Lower lobe of right lung (tissue), 2 donors: ENCODE results near the gene WDR90. TPM values are rescaled to one million over a fixed set of nuclear protein-coding genes. Genes with fewer than 3 reads are reported as not detected.
A peak's percentile ranks its signal among the peaks of the same experiment; 100 is the strongest.

ENCODE experiments used
- ATAC-seq, 2 donors: fragments of 200-7000 bp; cut with Tn5 transposase; one replicate each; pipeline ENCODE4 v1.9.1; 2020 to 2022; ENCODE audit warnings: mild to moderate bottlenecking in 2 of 2, moderate library complexity in 2 of 2
- DNase-seq: peaks from one replicate; pipeline ENCODE4 v3.0.0-alpha.2; 2020
- H3K27ac ChIP-seq: fragments of 200-600 bp; one replicate; pipeline ENCODE4 v1.8.0; 2022
- H3K27me3 ChIP-seq: fragments of 200-600 bp; one replicate; pipeline ENCODE4 v1.8.0; 2022; ENCODE audit warnings: low read depth
- H3K36me3 ChIP-seq: fragments of 200-600 bp; one replicate; pipeline ENCODE4 v1.8.0; 2022; ENCODE audit warnings: mild to moderate bottlenecking
- H3K4me1 ChIP-seq: fragments of 200-600 bp; one replicate; pipeline ENCODE4 v1.8.0; 2022
- H3K4me3 ChIP-seq: fragments of 200-600 bp; one replicate; pipeline ENCODE4 v1.8.0; 2022; ENCODE audit warnings: mild to moderate bottlenecking
- H3K9me3 ChIP-seq: fragments of 200-600 bp; one replicate; pipeline ENCODE4 v1.8.0; 2022
- intact Hi-C: fragments of 100-400 bp; cut with DNase I; formaldehyde crosslinking; loops from one replicate; pipeline ENCODE4 v1.11.0; 2022
- total RNA-seq: library from RNA; stranded (reverse); fragmentation: NEBNext Ultra II Directional; extraction: Animal tissue kit (Norgen Biotek cat#: 25700); gene quantifications from one replicate; pipeline ENCODE4 v1.2.1, GENCODE V29; 2021
- TF ChIP-seq, protein P1 (sequence below): fragments of 200-600 bp; IDR thresholded peaks from one replicate; pipeline ENCODE4 v1.8.0; 2022; ENCODE audit warnings: antibody characterized with exemption, mild to moderate bottlenecking
- donor health status: DM: no; HTN: yes; CAD: no; lungs with severe emphysema.

The WDR90 gene
- total RNA-seq, 1 donor from 2014 or later, result 31.4 TPM

DNA sequence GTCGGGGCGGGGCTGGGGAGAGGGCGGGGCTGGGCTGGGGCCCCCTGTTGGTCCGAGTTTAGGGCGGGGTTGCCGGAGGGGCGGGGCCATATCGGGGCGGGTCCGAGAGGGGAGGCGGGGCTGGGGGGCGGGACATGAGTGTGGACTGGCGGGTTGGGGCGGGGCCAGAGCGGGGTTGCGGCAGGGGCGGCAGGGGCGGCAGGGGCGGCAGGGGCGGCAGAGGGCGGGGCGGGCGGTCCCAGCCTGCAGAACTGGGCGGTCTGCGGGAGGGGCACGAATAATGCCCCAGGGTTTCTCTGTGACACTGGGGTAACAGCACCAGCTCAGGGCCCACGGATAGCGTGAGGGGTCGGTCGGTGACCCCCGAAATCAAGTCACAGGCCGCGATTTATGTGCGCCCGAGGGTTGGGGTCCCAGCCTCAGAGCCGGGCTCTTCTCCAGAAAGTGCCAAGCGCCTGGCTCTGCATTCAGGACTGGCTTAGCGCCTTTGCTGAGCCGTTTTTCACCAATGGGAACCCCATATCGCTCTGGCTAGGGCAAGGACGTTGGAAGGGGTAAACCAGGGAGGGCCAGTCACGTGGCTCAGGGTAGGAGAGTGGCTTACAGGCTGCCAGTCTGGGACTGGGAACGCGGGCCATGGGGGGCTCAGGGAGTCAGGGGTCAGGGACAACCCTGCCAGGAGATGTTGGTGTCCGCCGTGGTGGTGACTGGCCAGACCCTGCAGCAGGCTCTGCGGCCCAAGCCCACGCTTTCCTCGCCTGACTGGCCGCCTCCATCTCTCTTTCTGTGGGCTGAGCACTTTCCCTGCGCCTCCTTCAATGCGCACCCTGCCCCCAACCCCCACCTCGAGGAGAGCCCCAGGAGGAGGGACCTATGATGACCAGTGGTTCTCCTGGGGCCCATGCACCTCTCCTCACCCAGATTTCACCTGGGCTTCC lies 11.8 kb upstream of the WDR90 start:
- Histone ChIP-seq H3K27ac (peak overlapping the region; percentile 92), H3K4me1 (peaks cover 21% of the 10 kb centered on the region), H3K9me3 (no peaks in the 10 kb centered on the region), H3K27me3 (no peaks in the 10 kb centered on the region), H3K36me3 (peaks cover 5% of the 10 kb centered on the region), H3K4me3 (peak overlapping the region; percentile 95)
- peak; percentile 91 for DNase-seq
- intact Hi-C loops, result no loop called here
- ATAC-seq, result peak; percentile 90 to 91
- TF ChIP-seq, protein P1, sequence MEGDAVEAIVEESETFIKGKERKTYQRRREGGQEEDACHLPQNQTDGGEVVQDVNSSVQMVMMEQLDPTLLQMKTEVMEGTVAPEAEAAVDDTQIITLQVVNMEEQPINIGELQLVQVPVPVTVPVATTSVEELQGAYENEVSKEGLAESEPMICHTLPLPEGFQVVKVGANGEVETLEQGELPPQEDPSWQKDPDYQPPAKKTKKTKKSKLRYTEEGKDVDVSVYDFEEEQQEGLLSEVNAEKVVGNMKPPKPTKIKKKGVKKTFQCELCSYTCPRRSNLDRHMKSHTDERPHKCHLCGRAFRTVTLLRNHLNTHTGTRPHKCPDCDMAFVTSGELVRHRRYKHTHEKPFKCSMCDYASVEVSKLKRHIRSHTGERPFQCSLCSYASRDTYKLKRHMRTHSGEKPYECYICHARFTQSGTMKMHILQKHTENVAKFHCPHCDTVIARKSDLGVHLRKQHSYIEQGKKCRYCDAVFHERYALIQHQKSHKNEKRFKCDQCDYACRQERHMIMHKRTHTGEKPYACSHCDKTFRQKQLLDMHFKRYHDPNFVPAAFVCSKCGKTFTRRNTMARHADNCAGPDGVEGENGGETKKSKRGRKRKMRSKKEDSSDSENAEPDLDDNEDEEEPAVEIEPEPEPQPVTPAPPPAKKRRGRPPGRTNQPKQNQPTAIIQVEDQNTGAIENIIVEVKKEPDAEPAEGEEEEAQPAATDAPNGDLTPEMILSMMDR, result no peak

DNA sequence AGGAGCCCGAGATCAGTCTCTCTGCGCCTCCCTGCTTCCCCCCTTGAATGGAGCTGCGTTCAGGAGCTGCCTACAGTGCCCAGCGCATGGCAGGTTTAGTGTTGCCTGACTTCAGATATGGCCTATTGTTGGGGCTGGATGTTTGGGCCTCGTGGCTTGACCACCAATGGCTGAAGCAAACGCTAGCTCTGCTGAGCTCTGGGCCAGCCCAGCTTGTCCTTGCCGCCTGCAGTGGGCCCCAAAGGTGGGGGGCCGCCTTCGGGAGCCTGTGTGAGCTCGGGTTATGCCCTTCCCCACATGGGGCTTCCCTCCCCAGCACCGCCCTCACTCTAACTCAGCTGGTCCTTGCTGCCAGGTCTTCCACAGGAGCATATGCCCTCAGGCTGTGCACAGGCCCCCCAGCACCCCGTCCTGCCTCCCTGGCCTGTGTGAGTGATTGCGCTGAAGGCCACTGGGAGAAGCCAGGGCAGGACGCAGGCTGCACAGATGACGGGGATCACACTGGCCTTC lies 11.1 kb upstream of the WDR90 start:
- H3K27ac ChIP-seq, result no peak overlapping the region
- no peaks in the 10 kb centered on the region for H3K27me3 ChIP-seq
- H3K36me3 ChIP-seq, result peaks cover 2% of the 10 kb centered on the region
- H3K4me3 ChIP-seq, result no peak overlapping the region
- TF ChIP-seq, protein P1, result no peak
- peaks cover 28% of the 10 kb centered on the region for H3K4me1 ChIP-seq
- ATAC-seq, result no peak
- intact Hi-C loops, result no loop called here
- DNase-seq, result no peak
- no peaks in the 10 kb centered on the region for H3K9me3 ChIP-seq

DNA sequence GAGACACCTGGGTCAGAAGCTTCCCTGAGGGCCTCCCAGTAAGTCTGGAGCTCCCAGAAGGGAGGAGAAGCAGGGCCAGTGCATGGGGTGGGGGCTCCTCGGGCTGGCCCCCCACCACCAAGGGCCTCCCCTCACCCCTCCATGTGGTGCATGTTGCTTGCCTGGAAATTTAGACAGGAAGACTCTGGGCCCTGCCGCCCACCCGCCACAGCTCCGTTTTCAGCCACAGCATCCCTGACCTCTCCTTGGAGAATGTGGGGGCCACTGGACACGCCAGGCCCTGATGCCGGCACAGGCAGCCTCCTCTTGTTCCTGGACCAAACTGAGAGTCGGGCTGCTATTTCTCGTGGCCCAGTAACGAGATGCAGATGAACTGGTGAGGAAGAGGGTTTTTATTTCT lies 10.3 kb upstream of the WDR90 start:
- H3K27ac ChIP-seq, result no peak overlapping the region
- H3K36me3 ChIP-seq, result no peaks in the 10 kb centered on the region
- H3K4me1 ChIP-seq, result peaks cover 35% of the 10 kb centered on the region
- no peak overlapping the region for H3K4me3 ChIP-seq
- H3K9me3 ChIP-seq, result no peaks in the 10 kb centered on the region
- TF ChIP-seq, protein P1, result no peak
- no peaks in the 10 kb centered on the region for H3K27me3 ChIP-seq
- no peak for DNase-seq
- intact Hi-C loops, result no loop called here
- no peak for ATAC-seq

DNA sequence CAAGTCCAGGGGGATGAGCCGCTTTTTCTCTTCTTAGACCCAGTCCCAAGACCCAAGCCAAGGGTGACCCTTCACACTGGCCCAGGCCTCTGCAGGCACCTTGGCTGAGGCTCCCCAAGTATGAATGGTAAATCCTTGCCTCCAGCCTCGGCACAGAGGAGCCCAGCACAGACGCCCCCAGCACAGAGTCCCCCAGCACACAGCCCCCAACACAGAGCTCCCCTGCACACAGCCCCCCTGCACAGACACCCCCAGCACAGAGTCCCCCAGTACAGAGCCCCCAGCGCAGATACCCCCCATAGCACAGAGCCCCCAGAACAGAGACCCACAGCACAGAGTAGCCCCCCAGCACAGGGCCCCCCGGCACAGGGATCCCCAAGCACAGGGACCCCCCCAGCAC lies 8.6 kb upstream of the WDR90 start:
- DNase-seq, result no peak
- peaks cover 36% of the 10 kb centered on the region for H3K4me1 ChIP-seq
- no peak overlapping the region for H3K27ac ChIP-seq
- no peak for ATAC-seq
- no peaks in the 10 kb centered on the region for H3K27me3 ChIP-seq
- intact Hi-C loops, result no loop called here
- H3K36me3 ChIP-seq, result no peaks in the 10 kb centered on the region
- H3K9me3 ChIP-seq, result no peaks in the 10 kb centered on the region
- H3K4me3 ChIP-seq, result no peak overlapping the region
- TF ChIP-seq, protein P1, result no peak

DNA sequence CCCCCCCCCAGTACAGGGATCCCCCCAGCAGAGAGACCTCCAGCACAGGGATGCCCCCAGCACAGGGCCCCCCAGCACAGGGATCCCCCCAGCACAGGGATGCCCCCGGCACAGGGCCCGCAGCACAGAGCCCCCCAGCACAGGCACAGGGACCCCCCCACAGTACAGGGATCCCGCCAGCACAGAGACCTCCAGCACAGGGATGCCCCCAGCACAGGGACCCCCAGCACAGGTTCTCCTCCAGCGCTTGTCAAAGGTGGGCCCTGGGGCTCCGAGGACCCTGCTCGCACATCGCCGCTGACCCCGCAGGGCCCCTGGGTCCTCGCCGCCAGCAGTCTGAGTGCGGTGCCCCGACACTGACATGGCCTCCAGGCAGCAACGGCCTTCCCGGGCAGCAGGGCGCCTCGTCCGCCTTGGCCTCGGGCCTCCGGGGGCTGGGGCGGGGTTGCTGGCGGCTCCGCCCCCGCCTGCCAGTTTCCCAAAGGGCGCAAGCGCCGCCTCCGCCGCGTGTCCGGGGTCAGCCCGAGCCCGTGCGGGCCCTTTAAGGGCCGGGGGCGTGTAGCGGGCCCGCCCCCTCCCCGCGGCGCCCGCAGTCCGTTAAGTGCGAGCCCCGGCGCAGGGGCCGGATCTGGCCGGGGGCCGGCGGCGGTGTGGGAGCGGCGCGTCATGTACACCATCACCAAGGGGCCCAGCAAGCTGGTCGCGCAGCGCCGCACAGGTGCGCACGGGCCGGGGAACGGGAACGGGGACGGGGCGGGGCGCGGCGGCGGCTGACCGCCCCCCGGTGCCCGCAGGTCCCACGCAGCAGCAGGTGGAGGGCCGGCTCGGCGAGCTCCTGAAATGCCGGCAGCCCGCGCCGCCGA lies 7.6 kb upstream of the WDR90 start, which contains the start of gene MCRIP2:
MCRIP2 (plus strand) TSS at position 503 of the 863 bp plus-strand sequence; CDS start at position 667, 164 bp downstream.
- peaks cover 44% of the 10 kb centered on the region for H3K4me1 ChIP-seq
- peak; percentile 75 for ATAC-seq
- peak within 1 kb of the TSS; percentile 86 for H3K4me3 ChIP-seq

More for the DNA sequence above, 7.6 kb upstream of the WDR90 start, which contains the start of gene MCRIP2:
- no peaks in the 10 kb centered on the region for H3K36me3 ChIP-seq
- H3K9me3 ChIP-seq, result no peaks in the 10 kb centered on the region
- DNase-seq, result peak; percentile 93
- H3K27ac ChIP-seq, result peak within 1 kb of the TSS; percentile 89
- H3K27me3 ChIP-seq, result no peaks in the 10 kb centered on the region
- intact Hi-C loops, result no loop called here
- TF ChIP-seq, protein P1, result no peak
